Neural crest cell (in vitro differentiated cells): Measurements from ENCODE around the gene ABLIM2. TPM values are rescaled to one million over a fixed set of nuclear protein-coding genes. Genes with fewer than 3 reads are reported as not detected.

Experiments used
- DNase-seq: peaks from one replicate; pipeline ENCODE4 v3.0.0; 2021; ENCODE audit warnings: low read depth, mixed read lengths, low spot score
- H3K27ac Mint-ChIP-seq: one replicate; pipeline ENCODE4 v1.8.0; 2021; ENCODE audit warnings: mild to moderate bottlenecking, mixed read lengths; ENCODE audit not compliant: unreplicated experiment
- H3K27me3 Mint-ChIP-seq: 2 replicates; pipeline ENCODE4 v1.8.0; 2021; ENCODE audit warnings: low read depth, mild to moderate bottlenecking, mixed read lengths
- H3K36me3 Mint-ChIP-seq: 2 replicates; pipeline ENCODE4 v1.8.0; 2021; ENCODE audit warnings: low read depth, mild to moderate bottlenecking, mixed read lengths
- H3K4me1 Mint-ChIP-seq: 2 replicates; pipeline ENCODE4 v1.8.0; 2021; ENCODE audit warnings: mixed read lengths
- H3K4me3 Mint-ChIP-seq: one replicate; pipeline ENCODE4 v1.8.0; 2021; ENCODE audit warnings: mild to moderate bottlenecking, mixed read lengths
- H3K9me3 Mint-ChIP-seq: 2 replicates; pipeline ENCODE4 v1.8.0; 2021; ENCODE audit warnings: mixed read lengths
- total RNA-seq: library from RNA; stranded (reverse); gene quantifications from 2 replicates; pipeline ENCODE4 v1.2.1, GENCODE V29; 2021
- TF ChIP-seq, protein P1 (sequence below): fragments of 200-600 bp; sonication (generic); conservative IDR thresholded peaks from 2 replicates; pipeline ENCODE4 v1.5.0; 2021; ENCODE audit warnings: antibody characterized with exemption, mild to moderate bottlenecking

Gene ABLIM2
- total RNA-seq, 1 donor from 2014 or later, result 3.8 TPM

- peaks cover 15% of the 10 kb centered on the region for H3K4me1 Mint-ChIP-seq
- H3K27ac Mint-ChIP-seq, result no peak overlapping the region
- H3K36me3 Mint-ChIP-seq, result no peaks in the 10 kb centered on the region
- no peak for DNase-seq
- peaks cover 41% of the 10 kb centered on the region for H3K27me3 Mint-ChIP-seq
- no peaks in the 10 kb centered on the region for H3K9me3 Mint-ChIP-seq
- H3K4me3 Mint-ChIP-seq, result peak overlapping the region; percentile 79
- TF ChIP-seq, protein P1, sequence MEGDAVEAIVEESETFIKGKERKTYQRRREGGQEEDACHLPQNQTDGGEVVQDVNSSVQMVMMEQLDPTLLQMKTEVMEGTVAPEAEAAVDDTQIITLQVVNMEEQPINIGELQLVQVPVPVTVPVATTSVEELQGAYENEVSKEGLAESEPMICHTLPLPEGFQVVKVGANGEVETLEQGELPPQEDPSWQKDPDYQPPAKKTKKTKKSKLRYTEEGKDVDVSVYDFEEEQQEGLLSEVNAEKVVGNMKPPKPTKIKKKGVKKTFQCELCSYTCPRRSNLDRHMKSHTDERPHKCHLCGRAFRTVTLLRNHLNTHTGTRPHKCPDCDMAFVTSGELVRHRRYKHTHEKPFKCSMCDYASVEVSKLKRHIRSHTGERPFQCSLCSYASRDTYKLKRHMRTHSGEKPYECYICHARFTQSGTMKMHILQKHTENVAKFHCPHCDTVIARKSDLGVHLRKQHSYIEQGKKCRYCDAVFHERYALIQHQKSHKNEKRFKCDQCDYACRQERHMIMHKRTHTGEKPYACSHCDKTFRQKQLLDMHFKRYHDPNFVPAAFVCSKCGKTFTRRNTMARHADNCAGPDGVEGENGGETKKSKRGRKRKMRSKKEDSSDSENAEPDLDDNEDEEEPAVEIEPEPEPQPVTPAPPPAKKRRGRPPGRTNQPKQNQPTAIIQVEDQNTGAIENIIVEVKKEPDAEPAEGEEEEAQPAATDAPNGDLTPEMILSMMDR, result no peak
These were observed 1.1 kb upstream of the ABLIM2 start for GRCh38 chr4:8159537-8160232.

- peaks cover 15% of the 10 kb centered on the region for H3K4me1 Mint-ChIP-seq
- H3K27ac Mint-ChIP-seq, result no peak overlapping the region
- no peak for DNase-seq
- no peaks in the 10 kb centered on the region for H3K36me3 Mint-ChIP-seq
- no peaks in the 10 kb centered on the region for H3K9me3 Mint-ChIP-seq
- TF ChIP-seq, protein P1, result no peak
- H3K4me3 Mint-ChIP-seq, result peak overlapping the region; percentile 78
- H3K27me3 Mint-ChIP-seq, result peaks cover 43% of the 10 kb centered on the region
These were observed 486 bp downstream of the ABLIM2 start for GRCh38 chr4:8157944-8158709.

GRCh38 chr4:8157496-8157895, 1.1 kb downstream of the ABLIM2 start:
- H3K9me3 Mint-ChIP-seq, result no peaks in the 10 kb centered on the region
- no peaks in the 10 kb centered on the region for H3K36me3 Mint-ChIP-seq
- no peak overlapping the region for H3K27ac Mint-ChIP-seq
- peaks cover 15% of the 10 kb centered on the region for H3K4me1 Mint-ChIP-seq
- H3K27me3 Mint-ChIP-seq, result peaks cover 43% of the 10 kb centered on the region
- TF ChIP-seq, protein P1, result no peak
- H3K4me3 Mint-ChIP-seq, result peak overlapping the region; percentile 78
- no peak for DNase-seq

DNA sequence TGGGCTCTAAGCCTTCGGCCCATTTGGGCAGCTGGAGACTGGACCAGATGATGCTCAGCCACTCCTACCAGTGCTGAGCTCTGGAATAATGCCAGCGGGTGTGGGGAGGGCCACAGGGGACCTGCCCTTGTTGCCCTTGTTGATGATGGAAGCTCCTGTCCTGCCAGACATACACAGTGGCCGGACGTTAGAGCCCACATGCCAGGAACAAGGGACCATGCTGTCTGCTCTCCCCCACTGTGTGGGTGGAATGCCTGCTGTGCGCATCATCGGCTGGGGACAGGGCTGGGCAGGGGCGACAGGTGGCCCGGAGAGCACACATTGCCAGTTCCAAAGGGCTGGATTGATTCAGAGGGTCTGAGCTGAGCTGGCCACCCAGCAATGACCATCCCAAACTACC, 2.0 kb downstream of the ABLIM2 start:
- H3K4me1 Mint-ChIP-seq, result peaks cover 15% of the 10 kb centered on the region
- no peak for DNase-seq
- H3K27ac Mint-ChIP-seq, result no peak overlapping the region
- TF ChIP-seq, protein P1, result no peak
- H3K4me3 Mint-ChIP-seq, result peak overlapping the region; percentile 78
- H3K36me3 Mint-ChIP-seq, result no peaks in the 10 kb centered on the region
- no peaks in the 10 kb centered on the region for H3K9me3 Mint-ChIP-seq
- peaks cover 43% of the 10 kb centered on the region for H3K27me3 Mint-ChIP-seq

- H3K27me3 Mint-ChIP-seq, result peaks cover 43% of the 10 kb centered on the region
- peak overlapping the region; percentile 74 for H3K4me3 Mint-ChIP-seq
These were observed 2.8 kb downstream of the ABLIM2 start for GRCh38 chr4:8155660-8156421.

More at GRCh38 chr4:8155660-8156421, 2.8 kb downstream of the ABLIM2 start:
- H3K9me3 Mint-ChIP-seq, result no peaks in the 10 kb centered on the region
- TF ChIP-seq, protein P1, result no peak
- peaks cover 15% of the 10 kb centered on the region for H3K4me1 Mint-ChIP-seq
- H3K27ac Mint-ChIP-seq, result no peak overlapping the region
- H3K36me3 Mint-ChIP-seq, result no peaks in the 10 kb centered on the region
- DNase-seq, result no peak
